ENCODE data around the gene FLAD1. TPM values are rescaled to one million over a fixed set of nuclear protein-coding genes. Genes with fewer than 3 reads are reported as not detected.

The FLAD1 gene
- total RNA-seq, 3 donors from 2014 or later (not counting 1 experiment from before 2014, with no cell fraction given) = 32.1 to 47.6 (median 38.7) TPM

GRCh38 chr1:154951901-154952657, 31.1 kb upstream of the FLAD1 start:
- Histone ChIP-seq H3K27me3 (ENCODE audit: control insufficient read depth, insufficient read depth, low read length) (no peaks in the 10 kb centered on the region), H3K4me1 (ENCODE audit: control insufficient read depth, insufficient read depth, low read length) (peaks cover 57% of the 10 kb centered on the region), H3K4me3 (ENCODE audit: low read length) (no peak overlapping the region), H3K36me3 (ENCODE audit: control insufficient read depth, insufficient read depth, low read length) (peaks cover 33% of the 10 kb centered on the region), H3K27ac (ENCODE audit: low read length) (peak overlapping the region; percentile 95), H3K9me3 (ENCODE audit: control insufficient read depth, insufficient read depth, low read length) (no peaks in the 10 kb centered on the region)
- Mint-ChIP-seq H3K9me3 (no peaks in the 10 kb centered on the region), H3K27me3 (ENCODE audit: low read depth in 2 of 2) (no peaks in the 10 kb centered on the region), H3K27ac (peak overlapping the region; percentile 89 to 94), H3K4me3 (peak overlapping the region; percentile 68), H3K4me1 (peaks cover 49 to 62% of the 10 kb centered on the region in 2 donors), H3K36me3 (no peaks in the 10 kb centered on the region)
- DNase-seq (peak in 1 of 2 donors; percentile 87), ATAC-seq (no peak)
- intact Hi-C loops (cut with micrococcal nuclease) = no loop called here
- TF ChIP-seq, protein P1, sequence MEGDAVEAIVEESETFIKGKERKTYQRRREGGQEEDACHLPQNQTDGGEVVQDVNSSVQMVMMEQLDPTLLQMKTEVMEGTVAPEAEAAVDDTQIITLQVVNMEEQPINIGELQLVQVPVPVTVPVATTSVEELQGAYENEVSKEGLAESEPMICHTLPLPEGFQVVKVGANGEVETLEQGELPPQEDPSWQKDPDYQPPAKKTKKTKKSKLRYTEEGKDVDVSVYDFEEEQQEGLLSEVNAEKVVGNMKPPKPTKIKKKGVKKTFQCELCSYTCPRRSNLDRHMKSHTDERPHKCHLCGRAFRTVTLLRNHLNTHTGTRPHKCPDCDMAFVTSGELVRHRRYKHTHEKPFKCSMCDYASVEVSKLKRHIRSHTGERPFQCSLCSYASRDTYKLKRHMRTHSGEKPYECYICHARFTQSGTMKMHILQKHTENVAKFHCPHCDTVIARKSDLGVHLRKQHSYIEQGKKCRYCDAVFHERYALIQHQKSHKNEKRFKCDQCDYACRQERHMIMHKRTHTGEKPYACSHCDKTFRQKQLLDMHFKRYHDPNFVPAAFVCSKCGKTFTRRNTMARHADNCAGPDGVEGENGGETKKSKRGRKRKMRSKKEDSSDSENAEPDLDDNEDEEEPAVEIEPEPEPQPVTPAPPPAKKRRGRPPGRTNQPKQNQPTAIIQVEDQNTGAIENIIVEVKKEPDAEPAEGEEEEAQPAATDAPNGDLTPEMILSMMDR (IDR thresholded peaks at IDR 0.05) = no peak
- WGBS (ENCODE audit: insufficient coverage) = 39% methylated on average over 14 of the region's 15 CpGs

- Mint-ChIP-seq H3K4me3 (peak overlapping the region; percentile 68), H3K27ac (peak overlapping the region; percentile 89 to 94), H3K9me3 (no peaks in the 10 kb centered on the region), H3K27me3 (ENCODE audit: low read depth in 2 of 2) (no peaks in the 10 kb centered on the region), H3K4me1 (peaks cover 49 to 62% of the 10 kb centered on the region in 2 donors), H3K36me3 (no peaks in the 10 kb centered on the region)
- Histone ChIP-seq H3K27ac (ENCODE audit: low read length) (peak overlapping the region; percentile 95), H3K4me1 (ENCODE audit: control insufficient read depth, insufficient read depth, low read length) (peaks cover 57% of the 10 kb centered on the region), H3K27me3 (ENCODE audit: control insufficient read depth, insufficient read depth, low read length) (no peaks in the 10 kb centered on the region), H3K36me3 (ENCODE audit: control insufficient read depth, insufficient read depth, low read length) (peaks cover 28% of the 10 kb centered on the region), H3K9me3 (ENCODE audit: control insufficient read depth, insufficient read depth, low read length) (no peaks in the 10 kb centered on the region), H3K4me3 (ENCODE audit: low read length) (no peak overlapping the region)
- intact Hi-C loops (cut with micrococcal nuclease) = no loop called here
- ATAC-seq (no peak), DNase-seq (peak in 1 of 2 donors; percentile 35)
- WGBS (ENCODE audit: insufficient coverage) = 83% methylated on average over 6 of the region's 6 CpGs
- TF ChIP-seq, protein P1 (IDR thresholded peaks at IDR 0.05) = no peak
Observed at GRCh38 chr1:154952664-154953063, 30.5 kb upstream of the FLAD1 start.

DNA sequence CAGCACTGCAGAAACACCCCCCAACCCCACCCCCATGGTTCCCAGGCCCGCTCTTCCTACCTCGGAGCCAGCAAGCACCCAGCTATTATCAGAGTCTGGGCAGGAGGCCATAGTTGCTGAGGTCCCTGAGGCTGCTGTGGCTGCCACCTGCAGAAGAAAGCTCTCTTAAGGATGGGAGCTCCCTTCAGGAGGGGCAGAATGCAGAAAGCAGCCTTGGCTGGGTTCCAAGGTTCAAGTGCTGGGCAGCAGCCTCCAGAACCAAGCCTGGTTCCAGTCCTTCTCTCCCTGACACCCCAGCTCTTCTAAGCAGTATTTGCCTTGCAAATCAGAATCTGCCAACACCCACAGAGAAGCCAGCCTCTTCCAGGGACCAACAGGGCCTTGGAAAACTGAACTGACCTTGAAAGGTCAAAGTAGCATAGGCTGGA, 29.5 kb upstream of the FLAD1 start:
- no peak overlapping the region for H3K4me3 ChIP-seq (ENCODE audit: low read length)
- no peak overlapping the region for H3K4me3 Mint-ChIP-seq
- H3K36me3 ChIP-seq (ENCODE audit: control insufficient read depth, insufficient read depth, low read length) = peaks cover 23% of the 10 kb centered on the region
- H3K27ac ChIP-seq (ENCODE audit: low read length) = peak overlapping the region; percentile 95
- H3K36me3 Mint-ChIP-seq = no peaks in the 10 kb centered on the region
- no peaks in the 10 kb centered on the region for H3K9me3 ChIP-seq (ENCODE audit: control insufficient read depth, insufficient read depth, low read length)
- intact Hi-C loops (cut with micrococcal nuclease) = loop anchor here (2.0 kb wide), 1 partner anchor 63 kb away; no protein-coding TSS in a partner anchor
- 91% methylated on average over 2 of the region's 2 CpGs for WGBS (ENCODE audit: insufficient coverage)
- peaks cover 57% of the 10 kb centered on the region for H3K4me1 ChIP-seq (ENCODE audit: control insufficient read depth, insufficient read depth, low read length)
- no peaks in the 10 kb centered on the region for H3K9me3 Mint-ChIP-seq
- DNase-seq = peak in 1 of 2 donors; percentile 43
- H3K27me3 Mint-ChIP-seq (ENCODE audit: low read depth in 2 of 2) = no peaks in the 10 kb centered on the region
- H3K27me3 ChIP-seq (ENCODE audit: control insufficient read depth, insufficient read depth, low read length) = no peaks in the 10 kb centered on the region
- TF ChIP-seq, protein P1 (IDR thresholded peaks at IDR 0.05) = no peak
- ATAC-seq = no peak
- peak overlapping the region; percentile 89 to 94 for H3K27ac Mint-ChIP-seq
- peaks cover 49 to 59% of the 10 kb centered on the region in 2 donors for H3K4me1 Mint-ChIP-seq
